Measurements from ENCODE around the gene LRRK1. TPM values are rescaled to one million over a fixed set of nuclear protein-coding genes. Genes with fewer than 3 reads are reported as not detected.

The LRRK1 gene
- total and polyA plus RNA-seq, 7 donors = 7.1 to 27.4 (median 10.2) TPM

GRCh38 chr15:101042320-101042719, 123.2 kb downstream of the LRRK1 start:
- WGBS, 2 donors = 97 to 99% methylated on average over 4 of the region's 4 CpGs

GRCh38 chr15:101043011-101043410, 123.9 kb downstream of the LRRK1 start:
- peaks cover 0 to 30% (median 0%) of the 10 kb centered on the region in 4 donors for H3K36me3 ChIP-seq
- TF ChIP-seq EP300 (IDR thresholded peaks at IDR 0.05) = no peak
- TF ChIP-seq POLR2A (IDR thresholded peaks at IDR 0.05) = no peak
- TF ChIP-seq CTCF (IDR thresholded peaks at IDR 0.05) = no peak
- no peak for TF ChIP-seq POLR2AphosphoS5 (IDR thresholded peaks at IDR 0.05)
- no peak for DNase-seq
- 93 to 94% methylated on average over 5 of the region's 5 CpGs for WGBS, 2 donors
- no peaks in the 10 kb centered on the region for H3K9me3 ChIP-seq
- no peak overlapping the region for H3K27ac ChIP-seq
- intact Hi-C loops (cut with DNase I) = no loop called here
- H3K4me3 ChIP-seq = no peak overlapping the region
- peaks cover 0 to 7% (median 0%) of the 10 kb centered on the region in 4 donors for H3K4me1 ChIP-seq
- no peaks in the 10 kb centered on the region for H3K27me3 ChIP-seq

More at GRCh38 chr15:101042320-101042719, 123.2 kb downstream of the LRRK1 start:
- Histone ChIP-seq H3K9me3 (no peaks in the 10 kb centered on the region), H3K4me1 (peaks cover 0 to 7% (median 0%) of the 10 kb centered on the region in 4 donors), H3K36me3 (peaks cover 0 to 29% (median 0%) of the 10 kb centered on the region in 4 donors), H3K4me3 (no peak overlapping the region), H3K27ac (no peak overlapping the region), H3K27me3 (no peaks in the 10 kb centered on the region)
- peak; percentile 44 for DNase-seq
- intact Hi-C loops (cut with DNase I) = no loop called here
- TF ChIP-seq POLR2A (IDR thresholded peaks at IDR 0.05) = no peak
- no peak for TF ChIP-seq EP300 (IDR thresholded peaks at IDR 0.05)
- TF ChIP-seq CTCF (IDR thresholded peaks at IDR 0.05) = no peak
- no peak for TF ChIP-seq POLR2AphosphoS5 (IDR thresholded peaks at IDR 0.05)

GRCh38 chr15:101043911-101044624, 124.9 kb downstream of the LRRK1 start:
- H3K4me1 ChIP-seq = peaks cover 0 to 7% (median 0%) of the 10 kb centered on the region in 4 donors
- DNase-seq = peak; percentile 40
- no peaks in the 10 kb centered on the region for H3K27me3 ChIP-seq
- no peak for TF ChIP-seq POLR2AphosphoS5 (IDR thresholded peaks at IDR 0.05)
- TF ChIP-seq EP300 (IDR thresholded peaks at IDR 0.05) = no peak
- H3K4me3 ChIP-seq = no peak overlapping the region
- H3K9me3 ChIP-seq = no peaks in the 10 kb centered on the region
- peaks cover 0 to 28% (median 0%) of the 10 kb centered on the region in 4 donors for H3K36me3 ChIP-seq
- intact Hi-C loops (cut with DNase I) = no loop called here
- WGBS, 2 donors = 96 to 97% methylated on average over 13 of the region's 13 CpGs
- H3K27ac ChIP-seq = no peak overlapping the region

- Histone ChIP-seq H3K27ac (peak overlapping the region in 2 of 4 donors; percentile 31 to 53), H3K36me3 (peaks cover 0 to 34% (median 2%) of the 10 kb centered on the region in 4 donors)
These were observed 125.6 kb downstream of the LRRK1 start for GRCh38 chr15:101044625-101045235.

More at GRCh38 chr15:101044625-101045235, 125.6 kb downstream of the LRRK1 start:
- Histone ChIP-seq H3K27me3 (no peaks in the 10 kb centered on the region), H3K9me3 (no peaks in the 10 kb centered on the region), H3K4me1 (peaks cover 0 to 7% (median 0%) of the 10 kb centered on the region in 4 donors), H3K4me3 (no peak overlapping the region)
- intact Hi-C loops (cut with DNase I) = no loop called here
- TF ChIP-seq POLR2AphosphoS5 (IDR thresholded peaks at IDR 0.05) (no peak), CTCF (IDR thresholded peaks at IDR 0.05) (no peak), EP300 (IDR thresholded peaks at IDR 0.05) (no peak), POLR2A (IDR thresholded peaks at IDR 0.05) (no peak)
- peak; percentile 36 for DNase-seq
- WGBS, 2 donors = 91 to 97% methylated on average over 11 of the region's 11 CpGs

All from sigmoid colon (tissue), 7 donors.